DMS 273 treated with DMSO at 0.1 percent for 48 hours (cell line): ENCODE measurements around the gene TGFBRAP1.
"Not testable (repeated sequence)": the region's sequence is repeated elsewhere in the genome, so short reads cannot be mapped to it uniquely, and the experiment has no call there.

Source experiments
- DNase-seq: peaks from one replicate; lab custom pipeline; 2025; lab: John Stamatoyannopoulos, UW

TGFBRAP1 gene

DNA sequence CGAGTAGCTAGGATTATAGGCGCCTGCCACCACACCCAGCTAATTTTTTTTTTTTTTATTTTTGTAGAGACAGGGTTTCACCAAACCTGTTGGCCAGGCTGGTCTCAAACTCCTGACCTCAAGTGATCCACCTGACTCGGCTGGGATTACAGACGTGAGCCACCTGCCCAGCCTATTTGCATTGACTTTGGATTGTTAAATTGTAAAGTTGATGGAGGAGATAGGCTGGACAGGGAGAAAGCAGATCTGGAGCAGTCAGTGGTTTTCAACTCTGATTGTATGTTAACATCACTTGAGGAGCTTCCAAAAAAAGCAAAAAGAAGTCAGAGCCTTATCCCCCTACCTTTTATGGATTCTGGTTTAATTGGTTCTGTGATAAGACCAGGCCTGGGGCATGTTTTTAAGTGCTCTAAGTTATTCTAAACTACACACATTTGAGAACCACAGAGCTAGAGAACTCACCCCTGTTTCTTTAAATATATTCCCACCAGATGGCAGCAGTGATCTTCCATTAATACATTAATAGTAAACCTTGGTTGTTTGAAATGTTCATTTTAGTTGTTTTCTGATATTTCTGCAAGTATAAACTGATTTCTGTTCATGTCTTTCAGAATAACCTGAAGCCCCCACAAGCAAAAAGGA lies 15.3 kb upstream of the TGFBRAP1 start:
- no peak for DNase-seq

DNA sequence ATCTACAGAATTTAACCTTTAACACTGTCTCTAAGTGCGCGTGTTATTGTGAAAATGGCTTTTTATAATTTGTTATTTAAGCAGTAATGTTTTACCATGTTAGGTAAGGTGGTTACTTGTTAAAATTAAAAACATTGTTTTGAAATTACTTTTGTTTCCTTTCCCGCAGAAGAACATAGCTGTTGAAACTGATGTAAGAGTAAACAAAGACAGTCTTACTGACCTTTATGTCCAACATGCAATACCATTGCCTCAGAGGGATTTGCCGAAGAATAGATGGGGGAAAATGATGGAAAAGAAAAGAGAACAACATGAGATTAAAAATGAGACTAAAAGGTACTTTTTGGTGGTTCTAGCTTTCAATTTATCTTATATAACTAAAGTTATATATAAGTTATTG lies 9.9 kb upstream of the TGFBRAP1 start:
- DNase-seq: no peak

GRCh38 chr2:105338020-105338385 lies 8.5 kb upstream of the TGFBRAP1 start:
- DNase-seq: no peak

DNA sequence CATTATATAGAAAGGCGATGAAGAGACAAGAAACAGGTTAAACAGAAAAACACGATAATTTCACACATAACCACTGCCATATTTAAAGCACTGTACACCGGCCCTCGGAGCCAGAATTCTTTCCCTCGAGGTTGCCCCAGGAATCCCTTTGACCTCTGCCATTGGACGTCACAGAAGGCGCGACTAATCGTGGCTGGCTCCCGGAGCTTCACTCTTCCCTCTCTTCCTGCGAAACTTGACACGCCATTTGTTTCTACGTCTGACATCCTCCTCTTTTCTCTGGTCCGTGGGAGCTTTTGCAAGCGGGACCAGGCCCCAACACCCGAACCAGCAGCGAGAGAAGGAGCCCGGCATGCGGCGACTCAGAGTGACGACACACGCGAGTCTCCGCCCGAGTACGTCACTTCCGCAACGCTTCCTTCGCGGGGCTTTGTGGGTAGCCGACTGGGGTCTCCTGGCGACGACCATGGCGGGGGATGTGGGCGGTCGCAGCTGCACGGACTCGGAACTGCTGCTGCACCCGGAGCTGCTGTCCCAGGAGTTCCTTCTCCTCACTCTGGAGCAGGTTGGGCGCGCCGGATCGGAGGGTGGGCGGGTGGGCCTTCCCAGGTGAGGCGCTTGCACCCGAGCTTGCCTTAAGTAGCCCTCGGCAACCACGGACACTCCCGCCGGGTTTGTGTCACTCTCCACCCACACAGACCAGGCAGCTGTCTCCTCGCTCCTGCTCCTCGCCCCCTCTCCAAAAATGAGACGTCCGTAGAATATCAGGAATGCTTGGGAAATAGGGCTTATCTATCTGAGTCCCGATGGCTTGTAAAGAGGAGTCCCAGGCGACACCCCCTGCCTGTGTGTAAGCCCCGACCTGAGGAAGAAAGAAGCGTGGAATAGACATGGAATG lies 7.8 kb upstream of the TGFBRAP1 start, which contains the start of gene C2orf49:
Gene C2orf49 (plus strand): TSS at position 419 of the 898 bp plus-strand sequence. CDS start 48 bp downstream, at position 467.
- peak; percentile 72 for DNase-seq

GRCh38 chr2:105336786-105337121 lies 7.2 kb upstream of the TGFBRAP1 start:
- no peak for DNase-seq

GRCh38 chr2:105335469-105335868 lies 5.9 kb upstream of the TGFBRAP1 start:
- no peak for DNase-seq

GRCh38 chr2:105334211-105334610 lies 4.7 kb upstream of the TGFBRAP1 start:
- DNase-seq: no peak

DNA sequence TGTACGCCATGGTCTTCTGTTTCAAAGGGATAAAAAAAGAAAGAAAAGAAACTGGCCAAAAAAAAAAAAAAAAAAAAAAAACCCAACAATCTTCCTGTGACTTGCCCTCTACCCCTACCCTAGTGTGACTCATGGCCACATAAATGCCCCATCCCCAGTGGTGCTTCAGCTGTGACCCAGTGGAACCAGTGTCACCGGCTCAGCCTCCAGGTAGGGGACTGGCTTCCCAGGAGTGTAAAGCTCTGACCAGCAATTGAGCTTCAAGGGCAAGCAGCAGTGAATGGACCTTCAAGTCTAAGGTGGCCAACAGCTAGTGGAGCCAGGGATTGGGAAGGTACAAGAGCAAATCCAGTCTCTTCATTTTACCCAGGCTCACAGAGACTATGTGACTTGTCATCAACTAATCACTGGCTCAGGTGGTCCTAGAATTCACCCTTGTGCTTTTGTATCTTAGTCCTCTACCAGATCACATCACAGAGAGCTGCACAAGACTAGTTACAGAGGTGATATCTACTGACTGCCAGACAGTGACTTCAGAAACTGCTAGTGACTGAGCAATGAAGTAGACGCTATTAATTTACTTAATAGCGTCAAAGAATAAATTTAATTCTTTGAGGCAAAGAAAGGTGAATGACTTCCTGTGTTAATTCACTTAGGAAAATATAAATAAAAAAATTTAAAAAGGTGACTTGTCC lies 1.3 kb upstream of the TGFBRAP1 start:
- DNase-seq: no peak

DNA sequence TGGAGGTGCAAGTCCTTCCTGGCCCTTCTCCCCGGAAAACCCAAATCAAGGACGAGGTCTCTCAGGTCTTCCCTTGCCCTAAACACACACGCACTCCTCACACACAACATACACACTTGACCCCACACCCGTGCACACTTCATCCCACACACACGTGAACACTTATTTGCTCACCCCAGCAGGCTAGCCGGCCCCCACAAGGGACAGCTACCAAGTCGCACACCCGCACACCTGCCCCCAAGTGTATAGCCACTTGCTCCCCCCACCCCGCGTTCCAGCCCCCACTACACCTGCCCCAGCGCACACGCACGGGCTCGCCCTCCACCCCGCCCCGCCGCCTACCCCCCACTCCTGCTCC lies 359 bp downstream of the TGFBRAP1 start:
- DNase-seq: no peak

- DNase-seq: no peak
These were observed 996 bp downstream of the TGFBRAP1 start for GRCh38 chr2:105328281-105329196.

GRCh38 chr2:105327690-105328089 lies 1.8 kb downstream of the TGFBRAP1 start:
- no peak for DNase-seq

GRCh38 chr2:105327271-105327670 lies 2.3 kb downstream of the TGFBRAP1 start:
- not testable (repeated sequence) for DNase-seq

DNA sequence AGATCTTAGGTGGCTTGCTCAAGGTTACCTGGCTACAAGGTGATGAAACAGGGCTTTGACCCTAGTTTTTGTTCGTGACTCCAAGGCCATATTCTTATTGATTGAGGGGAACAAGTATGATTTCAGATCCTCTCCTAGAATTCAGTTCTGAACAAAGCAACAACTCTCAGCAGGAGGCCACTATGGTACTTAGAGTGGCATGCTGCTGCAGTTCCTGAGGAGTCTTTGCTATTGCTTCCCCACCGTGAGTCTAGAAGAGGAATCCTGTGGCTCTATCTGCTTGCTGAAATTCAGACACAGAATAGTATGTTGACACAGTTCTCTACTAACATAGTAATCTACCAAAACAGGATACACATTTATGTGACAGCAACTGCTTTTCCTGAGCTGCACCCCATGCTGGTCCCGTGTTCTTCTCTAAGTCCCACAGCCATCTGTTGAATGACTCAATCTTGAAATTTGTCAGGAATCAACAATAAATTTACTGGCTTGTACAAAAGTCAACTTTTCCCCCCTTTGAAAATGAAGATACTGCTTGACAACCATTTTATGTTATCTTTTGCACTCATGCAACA lies 4.1 kb downstream of the TGFBRAP1 start:
- DNase-seq: no peak

DNA sequence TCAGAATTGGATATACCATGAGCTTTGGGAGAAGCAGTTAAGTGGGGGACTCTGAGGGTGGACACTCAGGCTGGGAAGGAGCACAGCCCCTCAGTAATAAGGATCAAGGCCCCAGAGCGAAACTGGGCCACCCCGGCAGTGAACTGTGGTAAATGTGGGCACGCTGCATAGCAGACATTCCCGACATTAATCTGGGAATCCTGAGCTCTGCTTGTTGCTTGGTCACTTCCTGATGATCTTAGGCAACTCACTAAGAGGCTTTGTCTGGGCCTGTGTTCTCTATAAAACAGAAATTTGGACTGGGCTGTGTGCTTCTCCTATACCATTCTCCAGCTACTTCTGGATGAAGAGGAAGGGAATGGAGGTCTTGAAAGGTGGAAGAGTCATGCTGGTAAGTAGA lies 4.8 kb downstream of the TGFBRAP1 start:
- DNase-seq: no peak

DNA sequence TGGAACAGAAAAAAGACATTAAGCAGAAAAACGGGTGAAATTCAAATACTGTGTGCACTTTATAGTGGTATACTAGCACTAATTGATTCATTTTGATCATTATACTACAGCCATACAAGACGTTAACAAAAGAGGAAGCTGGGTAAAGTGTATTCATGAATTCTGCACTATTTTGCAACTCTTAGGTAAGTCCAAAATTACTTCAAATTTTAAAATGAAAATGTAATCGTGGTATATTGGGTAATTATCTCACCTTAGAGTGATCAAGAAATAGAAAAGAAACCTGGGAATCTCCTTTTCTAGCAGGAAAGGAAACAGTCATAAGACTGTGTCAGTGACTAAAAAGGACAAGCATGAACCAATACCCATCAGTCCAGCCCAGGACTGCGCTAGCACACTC lies 5.4 kb downstream of the TGFBRAP1 start:
- no peak for DNase-seq

- no peak for DNase-seq
These were observed 6.4 kb downstream of the TGFBRAP1 start for GRCh38 chr2:105323111-105323510.

GRCh38 chr2:105321875-105322646 lies 7.5 kb downstream of the TGFBRAP1 start:
- DNase-seq: no peak

DNA sequence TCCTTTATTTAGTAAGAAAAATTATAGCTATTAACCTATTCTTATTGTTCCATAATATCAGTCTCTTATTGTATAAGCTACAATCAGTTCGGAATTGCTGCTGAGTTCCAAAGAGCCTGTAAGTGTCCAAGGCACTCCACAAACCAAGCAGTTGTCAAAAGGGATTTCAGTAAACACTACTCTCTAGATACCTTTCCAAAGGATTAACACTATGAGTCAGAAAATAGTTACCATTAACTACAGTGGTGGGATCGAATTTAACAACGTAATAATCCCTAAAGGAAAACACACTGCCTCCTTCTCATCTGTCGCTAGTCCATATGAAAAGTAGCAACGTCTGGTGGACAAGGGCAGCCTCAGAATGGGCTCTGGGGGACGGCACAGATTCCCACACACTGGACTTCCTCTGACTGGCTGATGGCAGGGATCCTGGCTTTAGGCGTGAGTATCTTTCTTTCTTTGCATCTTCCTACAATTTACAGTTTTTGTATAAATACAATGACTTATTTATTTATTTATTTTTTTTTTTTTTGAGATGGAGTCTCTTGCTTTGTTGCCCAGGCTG lies 8.8 kb downstream of the TGFBRAP1 start:
- no peak for DNase-seq

DNA sequence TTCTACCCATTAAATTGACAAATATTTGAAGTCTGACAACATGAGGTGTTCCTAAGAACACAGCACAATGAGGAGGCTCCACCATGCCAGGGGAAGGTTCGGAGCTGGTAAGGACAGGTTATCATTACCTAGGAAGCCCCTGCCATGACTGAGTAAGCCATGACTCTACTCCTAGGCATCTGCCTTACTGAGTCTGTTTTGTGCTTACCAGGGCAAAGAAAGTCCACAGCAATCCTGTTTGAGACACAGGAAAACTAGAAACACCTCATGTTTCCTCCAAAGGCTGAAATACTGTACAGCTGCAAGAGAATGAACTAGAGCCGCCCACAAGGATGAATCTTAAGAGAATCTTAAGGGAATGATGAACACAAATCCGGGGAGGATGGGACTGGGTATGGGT lies 11.6 kb downstream of the TGFBRAP1 start:
- DNase-seq: no peak

DNA sequence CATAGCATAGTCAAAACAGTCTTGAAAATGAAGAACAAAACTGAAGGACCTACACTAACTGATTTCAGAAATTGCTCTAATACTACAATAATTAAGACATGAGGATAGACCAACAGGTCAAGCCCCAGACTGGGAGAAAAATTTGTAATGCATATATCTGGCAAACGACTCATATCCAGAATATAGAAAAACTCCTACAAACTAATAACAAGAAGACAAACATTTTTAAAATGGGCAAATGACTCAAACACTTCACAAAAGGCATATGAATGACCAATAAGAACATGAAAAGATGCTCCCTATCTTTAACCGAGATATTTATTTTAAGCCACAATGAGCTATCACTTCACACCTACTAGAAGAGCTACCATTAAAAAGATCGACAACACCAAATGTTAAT lies 14.2 kb downstream of the TGFBRAP1 start:
- DNase-seq: no peak
